SU-DHL-6 (cell line): ENCODE data around the gene HK1.

Experiments
- H2AFZ ChIP-seq: fragments of 200-600 bp; sonication (generic); 2 replicates; pipeline ENCODE4 v1.6.1; 2014; ENCODE audit warnings: low read depth, mild to moderate bottlenecking, moderate library complexity, mixed read lengths, antibody characterized with exemption, low read length; ENCODE audit not compliant: severe bottlenecking
- H3F3A ChIP-seq: fragments of 200-600 bp; shearing (Covaris generic); 2 replicates; pipeline ENCODE4 v1.6.0; 2016; ENCODE audit warnings: antibody characterized with exemption, mild to moderate bottlenecking; ENCODE audit not compliant: insufficient read depth
- H3K27ac ChIP-seq: fragments of 200-600 bp; sonication (generic); 2 replicates; pipeline ENCODE4 v1.5.1; 2016; ENCODE audit warnings: low read depth, mild to moderate bottlenecking, low read length, moderate library complexity, mixed read lengths
- H3K27me3 ChIP-seq: fragments of 200-600 bp; sonication (generic), shearing (Covaris generic); 2 replicates; pipeline ENCODE4 v1.6.0; 2014; ENCODE audit warnings: mild to moderate bottlenecking, low read length
- H3K36me3 ChIP-seq: fragments of 200-600 bp; sonication (generic); 2 replicates; pipeline ENCODE4 v1.6.1; 2014; ENCODE audit warnings: mild to moderate bottlenecking, low read length, mixed read lengths
- H3K4me2 ChIP-seq: fragments of 300-600, 200-600 bp; shearing (Covaris generic), sonication (generic); 2 replicates; pipeline ENCODE4 v1.6.0; 2014; ENCODE audit warnings: low read length, low read depth, mild to moderate bottlenecking; ENCODE audit not compliant: poor library complexity, severe bottlenecking
- H3K4me3 ChIP-seq: fragments of 200-600 bp; sonication (generic); 2 replicates; pipeline ENCODE4 v1.5.1; 2014; ENCODE audit warnings: antibody characterized with exemption, low read length, mild to moderate bottlenecking, mixed read lengths; ENCODE audit not compliant: insufficient read depth, poor library complexity, severe bottlenecking
- H3K79me2 ChIP-seq: fragments of 200-600 bp; sonication (generic); 2 replicates; pipeline ENCODE4 v1.6.1; 2014; ENCODE audit warnings: mild to moderate bottlenecking, low read length, moderate library complexity; ENCODE audit not compliant: insufficient read depth
- H3K9ac ChIP-seq: fragments of 200-600 bp; sonication (generic); 2 replicates; pipeline ENCODE4 v1.7.0; 2014; ENCODE audit warnings: mild to moderate bottlenecking, low read length
- H3K9me2 ChIP-seq: fragments of 200-600 bp; sonication (generic); replicated peaks from 2 replicates; pipeline ENCODE4 v1.6.1; 2014; ENCODE audit warnings: low read length; ENCODE audit not compliant: insufficient read depth
- H3K9me3 ChIP-seq: fragments of 200-600 bp; sonication (generic); 2 replicates; pipeline ENCODE4 v1.6.1; 2014; ENCODE audit warnings: low read length, mixed read lengths; ENCODE audit not compliant: insufficient read depth
- H4K20me1 ChIP-seq: fragments of 200-600 bp; sonication (generic); 2 replicates; pipeline ENCODE4 v1.6.1; 2014; ENCODE audit warnings: low read depth, mild to moderate bottlenecking, antibody characterized with exemption, low read length, moderate library complexity, mixed read lengths
- CTCF ChIP-seq: fragments of 200-600 bp; sonication (generic); IDR thresholded peaks from one replicate; pipeline ENCODE4 v1.5.1; 2017; ENCODE audit warnings: antibody characterized with exemption, mild to moderate bottlenecking, low read length, moderate library complexity; ENCODE audit not compliant: insufficient read depth, poor library complexity, severe bottlenecking
- EZH2phosphoT487 ChIP-seq: fragments of 200-600 bp; sonication (generic), shearing (Covaris generic); conservative IDR thresholded peaks from 2 replicates; pipeline ENCODE4 v1.6.1; 2018; ENCODE audit warnings: mild to moderate bottlenecking, antibody characterized with exemption, low read length, moderate library complexity, mixed read lengths

HK1 gene

DNA sequence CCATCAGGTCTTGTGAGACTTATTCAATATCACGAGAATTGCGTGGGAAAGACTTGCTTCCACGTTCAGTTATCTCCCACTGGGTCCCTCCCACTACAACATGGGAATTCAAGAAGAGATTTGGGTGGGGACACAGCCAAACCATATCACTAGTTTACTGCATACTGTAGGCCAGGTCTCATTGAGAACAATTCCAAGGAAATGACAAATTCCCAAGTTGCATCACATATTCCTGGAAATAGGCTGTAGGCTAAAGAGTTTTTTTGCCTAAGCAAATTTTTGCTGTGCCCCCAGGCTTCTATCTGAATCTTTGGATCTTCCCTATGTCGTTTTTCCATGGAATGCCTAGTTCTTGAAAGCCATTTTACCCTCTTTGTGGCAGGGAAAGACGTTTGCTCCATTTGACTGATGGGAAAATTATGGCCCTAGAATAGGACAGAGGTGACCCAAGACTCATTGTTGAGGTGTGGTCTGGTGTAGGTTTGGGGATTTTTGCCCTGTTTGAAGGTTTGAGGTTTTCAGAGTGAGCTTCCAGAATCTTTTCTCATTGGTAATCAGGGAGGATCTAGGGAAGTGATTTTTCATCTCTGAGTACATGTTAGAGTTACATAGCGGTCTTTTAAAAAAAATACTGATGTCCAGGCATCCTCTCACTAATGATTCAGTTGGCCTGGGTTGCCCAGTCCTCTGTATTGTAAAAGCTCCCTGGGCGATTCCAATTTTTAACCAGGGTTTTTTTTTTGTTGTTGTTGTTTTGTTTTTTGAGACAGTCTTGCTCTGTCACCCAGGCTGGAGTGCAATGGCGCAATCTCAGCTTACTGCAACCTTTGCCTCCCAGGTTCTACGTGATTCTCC, 94.1 kb downstream of the HK1 start:
- no peak overlapping the region for H3K27ac ChIP-seq

GRCh38 chr10:69374242-69374641, 95.9 kb downstream of the HK1 start:
- Histone ChIP-seq H3K4me2 (no peak overlapping the region), H4K20me1 (no peaks in the 10 kb centered on the region), H3K36me3 (peaks cover 6% of the 10 kb centered on the region), H3F3A (no peaks in the 10 kb centered on the region), H3K27me3 (no peaks in the 10 kb centered on the region), H3K79me2 (no peaks in the 10 kb centered on the region), H3K9ac (no peak overlapping the region), H3K27ac (no peak overlapping the region), H3K9me2 (no peaks in the 10 kb centered on the region), H2AFZ (no peak overlapping the region), H3K4me3 (no peak overlapping the region), H3K9me3 (no peaks in the 10 kb centered on the region)
- TF ChIP-seq EZH2phosphoT487 (no peak), CTCF (no peak)

More for the DNA sequence above, 94.1 kb downstream of the HK1 start:
- no peaks in the 10 kb centered on the region for H3F3A ChIP-seq
- no peaks in the 10 kb centered on the region for H3K9me2 ChIP-seq
- no peaks in the 10 kb centered on the region for H4K20me1 ChIP-seq
- no peaks in the 10 kb centered on the region for H3K9me3 ChIP-seq
- H3K79me2 ChIP-seq, result no peaks in the 10 kb centered on the region
- peaks cover 4% of the 10 kb centered on the region; the same call in 1 of the 2 replicates for H3K36me3 ChIP-seq
- H2AFZ ChIP-seq, result no peak overlapping the region
- H3K4me3 ChIP-seq, result no peak overlapping the region
- H3K9ac ChIP-seq, result no peak overlapping the region
- H3K27me3 ChIP-seq, result no peaks in the 10 kb centered on the region
- no peak overlapping the region for H3K4me2 ChIP-seq
- TF ChIP-seq CTCF, result no peak
- no peak for TF ChIP-seq EZH2phosphoT487

- H3K27me3 ChIP-seq, result no peaks in the 10 kb centered on the region
- H3F3A ChIP-seq, result no peaks in the 10 kb centered on the region
- no peak overlapping the region for H2AFZ ChIP-seq
- no peak for TF ChIP-seq EZH2phosphoT487
- no peaks in the 10 kb centered on the region for H3K79me2 ChIP-seq
- no peak overlapping the region for H3K4me3 ChIP-seq
- no peaks in the 10 kb centered on the region for H3K9me2 ChIP-seq
- H3K4me2 ChIP-seq, result no peak overlapping the region
- no peak overlapping the region for H3K27ac ChIP-seq
- H4K20me1 ChIP-seq, result no peaks in the 10 kb centered on the region
- no peaks in the 10 kb centered on the region for H3K9me3 ChIP-seq
- H3K36me3 ChIP-seq, result peaks cover 6% of the 10 kb centered on the region
- H3K9ac ChIP-seq, result no peak overlapping the region
These were observed 96.6 kb downstream of the HK1 start for GRCh38 chr10:69374931-69375306.
